Liver (tissue), 3 donors: ENCODE measurements around the gene TRIM69.

ENCODE experiments used
- FOXA2 ChIP-seq: IDR thresholded peaks from 2 replicates; pipeline ENCODE4 v1.6.1; 2016; ENCODE audit warnings: antibody characterized with exemption
- GABPA ChIP-seq, 2 donors: IDR thresholded peaks in 1 of 2; conservative IDR thresholded peaks in 1 of 2; 2 replicates each; pipeline ENCODE4 v1.6.1; 2016; ENCODE audit warnings: antibody characterized with exemption in 2 of 2, mild to moderate bottlenecking in 1 of 2, moderate library complexity in 1 of 2
- JUND ChIP-seq, 2 donors: IDR thresholded peaks; 2 replicates each; pipeline ENCODE4 v1.6.1; 2016; ENCODE audit warnings: antibody characterized with exemption in 2 of 2
- TAF1 ChIP-seq: conservative IDR thresholded peaks from 2 replicates; pipeline ENCODE4 v1.6.1; 2016; ENCODE audit warnings: antibody characterized with exemption, mild to moderate bottlenecking
- YY1 ChIP-seq: IDR thresholded peaks from 2 replicates; pipeline ENCODE4 v1.6.1; 2016; ENCODE audit warnings: antibody characterized with exemption, mild to moderate bottlenecking
- TF ChIP-seq, protein P1 (sequence below): fragments of 150-350 bp; IDR thresholded peaks from 2 replicates; pipeline ENCODE4 v1.5.1; 2017; ENCODE audit warnings: improper control_type of control experiment, low read depth, low read length; ENCODE audit not compliant: missing input control
- TF ChIP-seq, protein P2 (sequence below): IDR thresholded peaks from 2 replicates; pipeline ENCODE4 v1.6.1; 2016; ENCODE audit warnings: antibody characterized with exemption
- TF ChIP-seq, protein P3 (sequence below): IDR thresholded peaks from 2 replicates; pipeline ENCODE4 v1.6.1; 2016; ENCODE audit warnings: antibody characterized with exemption
- TF ChIP-seq, protein P4 (sequence below): IDR thresholded peaks from 2 replicates; pipeline ENCODE4 v1.6.1; 2016; ENCODE audit warnings: antibody characterized with exemption, mild to moderate bottlenecking
- TF ChIP-seq, protein P5 (sequence below): IDR thresholded peaks from 2 replicates; pipeline ENCODE4 v1.6.1; 2016; ENCODE audit warnings: antibody characterized with exemption
- donor health status: healthy.
- donor health status: healthy.

DNA sequence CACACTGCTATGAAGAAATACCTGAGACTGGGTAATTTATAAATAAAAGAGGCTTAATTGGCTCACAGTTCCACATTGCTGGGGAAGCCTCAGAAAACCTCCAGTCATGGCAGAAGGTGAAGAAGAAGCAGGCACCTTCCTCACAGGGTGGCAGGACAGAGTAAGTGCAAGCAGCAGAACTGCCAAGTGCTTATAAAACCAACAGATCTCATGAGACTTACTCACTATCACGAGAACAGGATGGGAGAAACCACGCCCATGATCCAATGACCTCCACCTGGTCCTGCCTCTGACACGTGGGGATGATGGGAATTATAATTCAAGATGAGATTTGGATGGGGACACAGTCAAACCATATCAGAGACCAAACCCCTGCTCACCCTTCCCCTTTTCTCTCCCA, 75.0 kb downstream of the TRIM69 start:
- TF ChIP-seq, protein P1, sequence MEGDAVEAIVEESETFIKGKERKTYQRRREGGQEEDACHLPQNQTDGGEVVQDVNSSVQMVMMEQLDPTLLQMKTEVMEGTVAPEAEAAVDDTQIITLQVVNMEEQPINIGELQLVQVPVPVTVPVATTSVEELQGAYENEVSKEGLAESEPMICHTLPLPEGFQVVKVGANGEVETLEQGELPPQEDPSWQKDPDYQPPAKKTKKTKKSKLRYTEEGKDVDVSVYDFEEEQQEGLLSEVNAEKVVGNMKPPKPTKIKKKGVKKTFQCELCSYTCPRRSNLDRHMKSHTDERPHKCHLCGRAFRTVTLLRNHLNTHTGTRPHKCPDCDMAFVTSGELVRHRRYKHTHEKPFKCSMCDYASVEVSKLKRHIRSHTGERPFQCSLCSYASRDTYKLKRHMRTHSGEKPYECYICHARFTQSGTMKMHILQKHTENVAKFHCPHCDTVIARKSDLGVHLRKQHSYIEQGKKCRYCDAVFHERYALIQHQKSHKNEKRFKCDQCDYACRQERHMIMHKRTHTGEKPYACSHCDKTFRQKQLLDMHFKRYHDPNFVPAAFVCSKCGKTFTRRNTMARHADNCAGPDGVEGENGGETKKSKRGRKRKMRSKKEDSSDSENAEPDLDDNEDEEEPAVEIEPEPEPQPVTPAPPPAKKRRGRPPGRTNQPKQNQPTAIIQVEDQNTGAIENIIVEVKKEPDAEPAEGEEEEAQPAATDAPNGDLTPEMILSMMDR: no peak
- TF ChIP-seq FOXA2 (no peak), JUND (IDR thresholded peaks at IDR 0.05) (no peak), TAF1 (no peak), YY1 (no peak), GABPA (IDR thresholded peaks at IDR 0.05 in 1 of 2, conservative IDR thresholded peaks at IDR 0.05 in 1 of 2) (no peak)
- TF ChIP-seq, protein P2, sequence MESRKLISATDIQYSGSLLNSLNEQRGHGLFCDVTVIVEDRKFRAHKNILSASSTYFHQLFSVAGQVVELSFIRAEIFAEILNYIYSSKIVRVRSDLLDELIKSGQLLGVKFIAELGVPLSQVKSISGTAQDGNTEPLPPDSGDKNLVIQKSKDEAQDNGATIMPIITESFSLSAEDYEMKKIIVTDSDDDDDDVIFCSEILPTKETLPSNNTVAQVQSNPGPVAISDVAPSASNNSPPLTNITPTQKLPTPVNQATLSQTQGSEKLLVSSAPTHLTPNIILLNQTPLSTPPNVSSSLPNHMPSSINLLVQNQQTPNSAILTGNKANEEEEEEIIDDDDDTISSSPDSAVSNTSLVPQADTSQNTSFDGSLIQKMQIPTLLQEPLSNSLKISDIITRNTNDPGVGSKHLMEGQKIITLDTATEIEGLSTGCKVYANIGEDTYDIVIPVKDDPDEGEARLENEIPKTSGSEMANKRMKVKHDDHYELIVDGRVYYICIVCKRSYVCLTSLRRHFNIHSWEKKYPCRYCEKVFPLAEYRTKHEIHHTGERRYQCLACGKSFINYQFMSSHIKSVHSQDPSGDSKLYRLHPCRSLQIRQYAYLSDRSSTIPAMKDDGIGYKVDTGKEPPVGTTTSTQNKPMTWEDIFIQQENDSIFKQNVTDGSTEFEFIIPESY: peak; percentile 98
- TF ChIP-seq, protein P3, sequence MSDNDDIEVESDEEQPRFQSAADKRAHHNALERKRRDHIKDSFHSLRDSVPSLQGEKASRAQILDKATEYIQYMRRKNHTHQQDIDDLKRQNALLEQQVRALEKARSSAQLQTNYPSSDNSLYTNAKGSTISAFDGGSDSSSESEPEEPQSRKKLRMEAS: no peak
- TF ChIP-seq, protein P4, sequence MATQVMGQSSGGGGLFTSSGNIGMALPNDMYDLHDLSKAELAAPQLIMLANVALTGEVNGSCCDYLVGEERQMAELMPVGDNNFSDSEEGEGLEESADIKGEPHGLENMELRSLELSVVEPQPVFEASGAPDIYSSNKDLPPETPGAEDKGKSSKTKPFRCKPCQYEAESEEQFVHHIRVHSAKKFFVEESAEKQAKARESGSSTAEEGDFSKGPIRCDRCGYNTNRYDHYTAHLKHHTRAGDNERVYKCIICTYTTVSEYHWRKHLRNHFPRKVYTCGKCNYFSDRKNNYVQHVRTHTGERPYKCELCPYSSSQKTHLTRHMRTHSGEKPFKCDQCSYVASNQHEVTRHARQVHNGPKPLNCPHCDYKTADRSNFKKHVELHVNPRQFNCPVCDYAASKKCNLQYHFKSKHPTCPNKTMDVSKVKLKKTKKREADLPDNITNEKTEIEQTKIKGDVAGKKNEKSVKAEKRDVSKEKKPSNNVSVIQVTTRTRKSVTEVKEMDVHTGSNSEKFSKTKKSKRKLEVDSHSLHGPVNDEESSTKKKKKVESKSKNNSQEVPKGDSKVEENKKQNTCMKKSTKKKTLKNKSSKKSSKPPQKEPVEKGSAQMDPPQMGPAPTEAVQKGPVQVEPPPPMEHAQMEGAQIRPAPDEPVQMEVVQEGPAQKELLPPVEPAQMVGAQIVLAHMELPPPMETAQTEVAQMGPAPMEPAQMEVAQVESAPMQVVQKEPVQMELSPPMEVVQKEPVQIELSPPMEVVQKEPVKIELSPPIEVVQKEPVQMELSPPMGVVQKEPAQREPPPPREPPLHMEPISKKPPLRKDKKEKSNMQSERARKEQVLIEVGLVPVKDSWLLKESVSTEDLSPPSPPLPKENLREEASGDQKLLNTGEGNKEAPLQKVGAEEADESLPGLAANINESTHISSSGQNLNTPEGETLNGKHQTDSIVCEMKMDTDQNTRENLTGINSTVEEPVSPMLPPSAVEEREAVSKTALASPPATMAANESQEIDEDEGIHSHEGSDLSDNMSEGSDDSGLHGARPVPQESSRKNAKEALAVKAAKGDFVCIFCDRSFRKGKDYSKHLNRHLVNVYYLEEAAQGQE: no peak
- TF ChIP-seq, protein P5, sequence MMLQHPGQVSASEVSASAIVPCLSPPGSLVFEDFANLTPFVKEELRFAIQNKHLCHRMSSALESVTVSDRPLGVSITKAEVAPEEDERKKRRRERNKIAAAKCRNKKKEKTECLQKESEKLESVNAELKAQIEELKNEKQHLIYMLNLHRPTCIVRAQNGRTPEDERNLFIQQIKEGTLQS: no peak
